A549 treated with dexamethasone at 1 μM for 4 hours (cell line): Measurements from ENCODE around the gene NEDD9. TPM values are rescaled to one million over a fixed set of nuclear protein-coding genes. Genes with fewer than 3 reads are reported as not detected.

Experiments used
- total RNA-seq: library from RNA; stranded (reverse); fragments of 200-300 nt; extraction: Qiagen RNA extraction; gene quantifications from 5 replicates; pipeline ENCODE4 v1.2.3, GENCODE V29; 2022

Gene NEDD9
- 44.7 to 67.2 TPM (median 63.0 TPM) in 5 replicates for total RNA-seq

GRCh38 chr6:11232193-11232769, at the start of gene NEDD9:
NEDD9 (minus strand) TSS chr6:11232668; CDS start chr6:11232515, 153 bp downstream.

Other genes starting within 250 kb of the NEDD9 start
- gene ELOVL2, start 188.4 kb downstream of the NEDD9 start, total RNA-seq, result 5.5 to 7.6 TPM (median 6.9 TPM) in 5 replicates
- 13.8 to 16.7 TPM (median 14.7 TPM) in 5 replicates for gene SMIM13, start 138.8 kb downstream of the NEDD9 start, total RNA-seq
- gene ERVFRD-1, start 120.9 kb downstream of the NEDD9 start, total RNA-seq, result not detected in 5 replicates